Endodermal cell (in vitro differentiated cells): Measurements from ENCODE around the gene CUX1. TPM values are rescaled to one million over a fixed set of nuclear protein-coding genes. Genes with fewer than 3 reads are reported as not detected.

Source experiments
- DNase-seq: peaks from one replicate; pipeline ENCODE4 v3.0.0-alpha.2; 2017
- H3K27ac ChIP-seq: 2 replicates; pipeline ENCODE4 v1.5.1; 2013; ENCODE audit warnings: mild to moderate bottlenecking, low read depth, low read length, moderate library complexity
- H3K27me3 ChIP-seq: 2 replicates; pipeline ENCODE4 v1.6.1; 2013; ENCODE audit warnings: mild to moderate bottlenecking, low read length, moderate library complexity; ENCODE audit not compliant: insufficient read depth, control insufficient read depth, poor library complexity, severe bottlenecking
- H3K36me3 ChIP-seq: 2 replicates; pipeline ENCODE4 v1.7.0; 2013; ENCODE audit warnings: mild to moderate bottlenecking, low read length, moderate library complexity; ENCODE audit not compliant: control insufficient read depth, insufficient read depth
- H3K4me1 ChIP-seq: one replicate; pipeline ENCODE4 v1.7.0; 2013; ENCODE audit warnings: low read length; ENCODE audit not compliant: control insufficient read depth, insufficient read depth
- H3K4me3 ChIP-seq: 2 replicates; pipeline ENCODE4 v1.5.1; 2013; ENCODE audit warnings: mild to moderate bottlenecking, low read length, moderate library complexity
- H3K9ac ChIP-seq: 2 replicates; pipeline ENCODE4 v1.6.1; 2013; ENCODE audit warnings: mild to moderate bottlenecking, low read length, moderate library complexity; ENCODE audit not compliant: poor library complexity, severe bottlenecking; ENCODE audit errors: extremely low read depth
- H3K9me3 ChIP-seq: 2 replicates; pipeline ENCODE4 v1.6.1; 2013; ENCODE audit warnings: mild to moderate bottlenecking, low read length, moderate library complexity; ENCODE audit not compliant: control insufficient read depth
- H3K27ac Mint-ChIP-seq: 2 replicates; pipeline ENCODE4 v1.8.0; 2020; ENCODE audit warnings: mixed read lengths
- H3K27me3 Mint-ChIP-seq: 2 replicates; pipeline ENCODE4 v1.8.0; 2021; ENCODE audit warnings: mild to moderate bottlenecking, mixed read lengths; ENCODE audit not compliant: insufficient read depth
- H3K36me3 Mint-ChIP-seq: 2 replicates; pipeline ENCODE4 v1.8.0; 2020; ENCODE audit warnings: low read depth, mixed read lengths
- H3K4me1 Mint-ChIP-seq: 2 replicates; pipeline ENCODE4 v1.8.0; 2020; ENCODE audit warnings: mixed read lengths
- H3K4me3 Mint-ChIP-seq: 2 replicates; pipeline ENCODE4 v1.8.0; 2020; ENCODE audit warnings: mild to moderate bottlenecking, moderate library complexity, mixed read lengths
- H3K9me3 Mint-ChIP-seq: 2 replicates; pipeline ENCODE4 v1.8.0; 2020; ENCODE audit warnings: mild to moderate bottlenecking, mixed read lengths
- CTCF ChIP-seq: fragments of 200-600 bp; sonication (generic); conservative IDR thresholded peaks from 2 replicates; pipeline ENCODE4 v1.5.0; 2021; ENCODE audit warnings: antibody characterized with exemption, mild to moderate bottlenecking
- WGBS, 2 experiments: methylation state at CpG; one replicate each; pipeline versions ENCODE4 v1.1.5 to v1.1.7; 2013; ENCODE audit warnings: missing lambda C conversion rate in 2 of 2, mixed read lengths in 1 of 2; ENCODE audit not compliant: insufficient coverage in 1 of 2, insufficient read length in 1 of 2; 5-methylcytosine and 5-hydroxymethylcytosine counted together
- total RNA-seq, 2 donors: library from RNA; stranded (reverse); fragmentation: NEBNext Ultra II Directional in 1 of 2; extraction: Animal tissue kit (Norgen Biotek cat#: 25700) in 1 of 2; gene quantifications; 2 replicates in 1 of 2; 3 replicates in 1 of 2; pipeline ENCODE4 v1.2.1, GENCODE V29; 2021

The CUX1 gene
- total RNA-seq, 2 donors from 2014 or later, result 85.1 to 108 TPM

- H3K27ac Mint-ChIP-seq, result no peak overlapping the region
- peaks cover 16% of the 10 kb centered on the region for H3K36me3 Mint-ChIP-seq
- no peaks in the 10 kb centered on the region for H3K9me3 Mint-ChIP-seq
- WGBS, 2 experiments, result 85 to 94% methylated on average over 9 to 11 of the region's 11 CpGs
- H3K27me3 Mint-ChIP-seq, result no peaks in the 10 kb centered on the region
- H3K4me1 ChIP-seq, result peaks cover 12% of the 10 kb centered on the region
- H3K4me3 ChIP-seq, result no peak overlapping the region
- no peak overlapping the region for H3K4me3 Mint-ChIP-seq
- DNase-seq, result no peak
- H3K27me3 ChIP-seq, result no peaks in the 10 kb centered on the region
- peaks cover 1% of the 10 kb centered on the region for H3K9me3 ChIP-seq
- peaks cover 2% of the 10 kb centered on the region for H3K36me3 ChIP-seq
- no peak overlapping the region for H3K27ac ChIP-seq
- no peak for TF ChIP-seq CTCF
- H3K4me1 Mint-ChIP-seq, result peaks cover 19% of the 10 kb centered on the region
- H3K9ac ChIP-seq, result no peak overlapping the region
Measured at GRCh38 chr7:102061354-102061945, 244.0 kb downstream of the CUX1 start.

GRCh38 chr7:102061981-102062390 lies 244.6 kb downstream of the CUX1 start:
- Histone ChIP-seq H3K9ac (no peak overlapping the region), H3K36me3 (peaks cover 5% of the 10 kb centered on the region), H3K27me3 (no peaks in the 10 kb centered on the region), H3K27ac (no peak overlapping the region), H3K4me3 (no peak overlapping the region), H3K4me1 (peaks cover 12% of the 10 kb centered on the region), H3K9me3 (no peaks in the 10 kb centered on the region)
- 92 to 100% methylated on average over 3 to 8 of the region's 8 CpGs for WGBS, 2 experiments
- Mint-ChIP-seq H3K4me3 (no peak overlapping the region), H3K4me1 (peaks cover 19% of the 10 kb centered on the region), H3K27ac (peak overlapping the region; percentile 66), H3K27me3 (no peaks in the 10 kb centered on the region), H3K36me3 (peaks cover 21% of the 10 kb centered on the region), H3K9me3 (no peaks in the 10 kb centered on the region)
- no peak for TF ChIP-seq CTCF
- DNase-seq, result no peak

GRCh38 chr7:102063690-102064180 lies 246.3 kb downstream of the CUX1 start:
- Histone ChIP-seq H3K27ac (no peak overlapping the region), H3K4me3 (no peak overlapping the region), H3K9me3 (no peaks in the 10 kb centered on the region), H3K36me3 (peaks cover 6% of the 10 kb centered on the region), H3K9ac (no peak overlapping the region), H3K4me1 (peaks cover 12% of the 10 kb centered on the region), H3K27me3 (no peaks in the 10 kb centered on the region)
- peak; percentile 95 for DNase-seq
- H3K27me3 Mint-ChIP-seq, result no peaks in the 10 kb centered on the region
- TF ChIP-seq CTCF, result no peak
- H3K4me1 Mint-ChIP-seq, result peaks cover 23% of the 10 kb centered on the region
- no peak overlapping the region for H3K4me3 Mint-ChIP-seq
- WGBS, 2 experiments, result 50 to 52% methylated on average over 9 of the region's 9 CpGs
- H3K9me3 Mint-ChIP-seq, result no peaks in the 10 kb centered on the region
- peaks cover 17% of the 10 kb centered on the region for H3K36me3 Mint-ChIP-seq
- H3K27ac Mint-ChIP-seq, result peak overlapping the region; percentile 94
